Small intestine (tissue), 7 donors: ENCODE results near the gene MAGEA10. TPM values are rescaled to one million over a fixed set of nuclear protein-coding genes. Genes with fewer than 3 reads are reported as not detected.
"Not testable (repeated sequence)": the region's sequence is repeated elsewhere in the genome, so short reads cannot be mapped to it uniquely, and the experiment has no call there.

Experiments
- DNase-seq, 2 donors: peaks; one replicate each; pipeline versions ENCODE4 v3.0.0 to v3.0.0-alpha.2; 2013
- FAIRE-seq: peaks from 2 replicates; lab custom pipeline; 2012; peaks lifted over from hg19 to GRCh38; lab: Jason Lieb, UNC
- H3K27ac ChIP-seq, 3 donors: one replicate each; pipeline ENCODE4 v1.5.1; 2013; ENCODE audit warnings: low read length in 2 of 3, mild to moderate bottlenecking in 2 of 3, control low read depth in 1 of 3, inconsistent platforms in 1 of 3, low read depth in 1 of 3, moderate library complexity in 1 of 3
- H3K27me3 ChIP-seq, 3 donors: one replicate each; pipeline ENCODE4 v1.6.1; 2013; ENCODE audit warnings: low read length in 3 of 3, inconsistent platforms in 1 of 3; ENCODE audit not compliant: control insufficient read depth in 3 of 3, insufficient read depth in 3 of 3
- H3K36me3 ChIP-seq, 3 donors: one replicate each; pipeline ENCODE4 v1.6.1; 2013; ENCODE audit warnings: low read length in 3 of 3, inconsistent platforms in 1 of 3, low read depth in 1 of 3, mild to moderate bottlenecking in 1 of 3, moderate library complexity in 1 of 3; ENCODE audit not compliant: control insufficient read depth in 3 of 3, insufficient read depth in 2 of 3
- H3K4me1 ChIP-seq, 3 donors: one replicate each; pipeline ENCODE4 v1.6.1; 2013; ENCODE audit warnings: low read length in 2 of 3, inconsistent platforms in 1 of 3, low read depth in 1 of 3, mild to moderate bottlenecking in 1 of 3, moderate library complexity in 1 of 3; ENCODE audit not compliant: control insufficient read depth in 3 of 3, insufficient read depth in 2 of 3
- H3K4me3 ChIP-seq, 3 donors: one replicate each; pipeline ENCODE4 v1.5.1; 2013; ENCODE audit warnings: low read length in 3 of 3, control low read depth in 1 of 3, inconsistent platforms in 1 of 3, low read depth in 1 of 3, mild to moderate bottlenecking in 1 of 3, moderate library complexity in 1 of 3
- H3K9me3 ChIP-seq, 2 donors: one replicate each; pipeline ENCODE4 v1.6.1; 2013; ENCODE audit warnings: low read depth in 1 of 2, low read length in 1 of 2; ENCODE audit not compliant: control insufficient read depth in 2 of 2, insufficient read depth in 1 of 2
- WGBS, 3 donors: extraction: QIAGEN DNeasy Blood & Tissue Kit; methylation state at CpG; one replicate each; pipeline ENCODE4 v1.1.7; 2013; 5-methylcytosine and 5-hydroxymethylcytosine counted together
- polyA plus RNA-seq, 4 donors: library from polyadenylated mRNA; stranded (reverse) in 3 of 4; unstranded in 1 of 4; fragments of 200-250 nt in 3 of 4; fragments of 120-200 nt in 1 of 4; gene quantifications; one replicate each; pipeline versions ENCODE4 v1.2.1 to v1.2.3, GENCODE V29; 2013
- donor health status: healthy with polysubstance abuse.
- donor health status: control.
- donor health status: control.
- donor health status: Bipolar disorder and iron deficiency.
- donor health status: healthy.

MAGEA10 gene
- polyA plus RNA-seq, 4 donors = 0.04 TPM; not detected in 3

DNA sequence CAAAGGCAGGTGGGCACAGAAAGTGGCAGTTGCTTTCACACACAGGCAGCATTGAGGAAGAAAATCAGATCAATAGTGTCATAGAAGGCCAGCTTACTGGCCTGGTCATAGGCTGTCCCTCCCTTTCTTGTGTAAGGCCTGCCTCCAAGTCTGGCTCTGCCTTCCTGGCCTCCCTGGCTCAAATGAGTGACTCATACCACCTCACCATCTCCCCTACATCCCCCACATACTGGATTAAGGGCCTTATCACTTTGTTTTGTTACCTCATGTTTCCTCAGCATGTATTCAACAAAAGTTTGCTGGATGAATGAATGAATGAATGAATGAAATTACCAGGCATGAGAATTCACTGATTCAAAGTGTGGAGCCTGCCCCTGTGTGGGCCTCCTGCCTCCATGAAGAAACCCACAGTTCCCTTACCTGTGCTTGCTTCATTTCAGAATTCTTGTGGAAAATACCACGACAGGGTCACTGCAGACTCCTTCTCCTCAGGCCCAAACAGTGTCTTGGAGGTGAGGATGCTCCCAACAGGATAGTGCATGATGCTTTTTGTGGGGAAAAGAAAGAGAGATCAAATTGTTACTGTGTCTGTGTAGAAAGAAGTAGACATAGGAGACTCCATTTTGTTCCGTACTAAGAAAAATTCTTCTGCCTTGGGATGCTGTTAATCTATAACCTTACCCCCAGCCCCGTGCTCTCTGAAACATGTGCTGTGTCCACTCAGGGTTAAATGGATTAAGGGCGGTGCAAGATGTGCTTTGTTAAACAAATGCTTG lies 9.1 kb downstream of the MAGEA10 start:
- H3K27ac ChIP-seq, DNase-seq, H3K9me3 ChIP-seq, H3K27me3 ChIP-seq, FAIRE-seq, H3K4me3 ChIP-seq, H3K4me1 ChIP-seq, H3K36me3 ChIP-seq: not testable (repeated sequence)
- WGBS, 3 donors = 58 to 75% (median 71%) methylated on average over 2 to 3 of the region's 4 CpGs

DNA sequence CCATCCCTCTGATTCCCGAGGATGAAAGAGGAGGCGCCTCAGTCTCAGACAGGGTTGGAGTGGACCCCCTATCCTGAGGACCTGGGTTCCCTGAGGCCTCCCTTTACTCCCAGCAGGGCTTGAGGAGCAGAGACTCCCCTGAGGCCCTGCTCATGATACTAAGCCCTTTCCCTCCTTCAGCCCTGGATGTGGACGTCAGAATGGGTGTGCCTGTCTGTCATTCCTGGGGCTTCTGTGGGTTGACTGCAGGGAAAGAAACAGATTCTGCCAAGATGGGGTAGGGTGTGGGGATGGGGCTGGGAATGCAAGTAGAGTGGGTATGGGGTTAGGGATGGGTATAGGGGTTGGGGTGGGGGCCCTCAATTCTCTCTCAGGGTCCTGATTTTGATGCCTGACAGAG lies 21.1 kb downstream of the MAGEA10 start:
- DNase-seq (no peak), FAIRE-seq (no peak)
- Histone ChIP-seq H3K27ac (no peak overlapping the region), H3K4me3 (no peak overlapping the region), H3K4me1 (no peaks in the 10 kb centered on the region), H3K27me3 (no peaks in the 10 kb centered on the region), H3K9me3 (no peaks in the 10 kb centered on the region), H3K36me3 (no peaks in the 10 kb centered on the region)
- 51 to 82% (median 53%) methylated on average over 3 of the region's 3 CpGs for WGBS, 3 donors

DNA sequence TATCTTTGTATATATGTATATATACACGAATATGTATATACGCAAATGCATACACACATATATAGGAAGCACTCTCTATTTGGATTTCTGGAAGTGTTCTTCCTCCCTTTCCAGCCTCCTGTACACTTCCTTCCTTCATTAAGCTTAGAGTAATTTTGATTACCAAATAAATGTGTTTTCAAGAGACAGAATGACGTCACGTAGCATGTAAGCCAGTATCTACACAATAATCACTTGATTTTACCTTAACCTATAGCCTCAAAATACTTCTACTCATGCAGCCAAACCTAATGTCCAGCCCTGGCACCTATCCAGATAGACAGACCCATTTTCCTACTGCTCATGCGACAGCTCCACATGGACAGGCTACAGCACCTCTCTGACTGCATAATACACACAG lies 29.9 kb downstream of the MAGEA10 start:
- no peak overlapping the region for H3K4me3 ChIP-seq
- no peak overlapping the region for H3K27ac ChIP-seq
- DNase-seq = no peak
- H3K36me3 ChIP-seq = no peaks in the 10 kb centered on the region
- H3K27me3 ChIP-seq = no peaks in the 10 kb centered on the region
- no peaks in the 10 kb centered on the region for H3K9me3 ChIP-seq
- 80 to 90% (median 87%) methylated on average over 5 of the region's 5 CpGs for WGBS, 3 donors
- FAIRE-seq = no peak
- no peaks in the 10 kb centered on the region for H3K4me1 ChIP-seq

DNA sequence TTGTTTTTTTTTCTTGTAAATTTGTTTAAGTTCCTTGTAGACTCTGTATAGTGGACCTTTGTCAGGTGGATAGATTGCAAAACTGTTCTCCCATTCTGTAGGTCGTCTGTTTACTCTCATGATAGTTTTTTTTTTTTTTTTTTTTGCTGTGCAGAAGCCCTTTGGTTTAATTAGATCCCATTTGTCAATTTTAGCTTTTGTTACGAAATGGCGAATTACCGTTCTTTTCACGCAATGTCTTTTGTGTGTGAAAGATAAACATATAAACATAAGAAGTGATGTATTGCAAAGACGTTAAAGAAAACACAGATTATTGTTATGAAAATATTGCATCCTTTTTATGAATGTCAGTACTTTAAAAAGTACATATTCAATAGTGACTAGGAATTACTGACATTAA lies 34.5 kb downstream of the MAGEA10 start:
- Histone ChIP-seq H3K36me3 (no peaks in the 10 kb centered on the region), H3K4me1 (no peaks in the 10 kb centered on the region), H3K27ac (no peak overlapping the region), H3K27me3 (no peaks in the 10 kb centered on the region), H3K9me3 (no peaks in the 10 kb centered on the region), H3K4me3 (no peak overlapping the region)
- FAIRE-seq (no peak), DNase-seq (no peak)
- 81 to 91% (median 87%) methylated on average over 6 of the region's 6 CpGs for WGBS, 3 donors

DNA sequence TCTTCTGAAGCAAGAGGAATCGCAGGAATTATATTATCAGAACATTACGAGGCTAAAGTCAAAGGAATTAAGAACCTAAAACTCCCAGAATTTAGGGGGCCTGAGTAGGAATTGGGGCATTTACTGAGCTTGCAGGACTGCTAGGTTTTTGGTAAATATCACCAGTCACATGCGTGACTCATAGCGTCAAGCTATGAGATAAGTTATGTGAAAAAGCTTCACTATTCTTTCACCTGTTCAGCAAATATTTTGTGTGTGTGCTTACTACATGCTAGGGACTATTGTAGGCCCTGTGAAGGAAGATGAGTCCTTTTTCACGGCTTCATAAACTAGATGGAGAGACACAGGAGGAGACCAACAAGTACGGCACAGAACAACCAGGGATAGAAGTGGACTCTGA lies 52.2 kb downstream of the MAGEA10 start:
- Histone ChIP-seq H3K9me3 (no peaks in the 10 kb centered on the region), H3K4me1 (no peaks in the 10 kb centered on the region), H3K27ac (no peak overlapping the region), H3K4me3 (no peak overlapping the region), H3K27me3 (no peaks in the 10 kb centered on the region), H3K36me3 (no peaks in the 10 kb centered on the region)
- DNase-seq (no peak), FAIRE-seq (no peak)
- 81 to 89% (median 87%) methylated on average over 6 of the region's 6 CpGs for WGBS, 3 donors

Other genes starting within 250 kb of the MAGEA10 start
- gene MAGEA4, start 225.7 kb downstream of the MAGEA10 start, polyA plus RNA-seq = not detected
- gene GABRE, start 163.9 kb downstream of the MAGEA10 start, polyA plus RNA-seq = 10 to 100 TPM in 3 of 4 donors, 1 to 10 TPM in 1; 4.8 to 47.6 (median 23.8) TPM